Transverse colon (tissue), 4 donors: ENCODE measurements around the gene SHOC1. TPM values are rescaled to one million over a fixed set of nuclear protein-coding genes. Genes with fewer than 3 reads are reported as not detected.
"Not testable (repeated sequence)": the region's sequence is repeated elsewhere in the genome, so short reads cannot be mapped to it uniquely, and the experiment has no call there.

Source experiments
- DNase-seq: peaks from one replicate; pipeline ENCODE4 v3.0.0-alpha.2; 2019
- H3K27ac ChIP-seq, 4 donors: fragments of 200-600 bp; sonication (generic); 2 replicates each; pipeline ENCODE4 v1.5.1; 2016 to 2018; ENCODE audit warnings: inconsistent platforms in 4 of 4
- H3K27me3 ChIP-seq: fragments of 200-600 bp; sonication (generic); 2 replicates; pipeline ENCODE4 v1.5.1; 2017; ENCODE audit warnings: inconsistent platforms
- H3K36me3 ChIP-seq, 4 donors: fragments of 200-600 bp; sonication (generic); 2 replicates each; pipeline ENCODE4 v1.5.1; 2017 to 2019; ENCODE audit warnings: inconsistent platforms in 4 of 4
- H3K4me1 ChIP-seq, 4 donors: fragments of 200-600 bp; sonication (generic); 2 replicates each; pipeline ENCODE4 v1.5.1; 2017 to 2020; ENCODE audit warnings: inconsistent platforms in 4 of 4
- H3K4me3 ChIP-seq, 4 donors: fragments of 200-600 bp; sonication (generic); 1 replicate in 1 of 4; 2 replicates in 3 of 4; pipeline versions ENCODE4 v1.5.1 to v1.6.1; 2017 to 2019; ENCODE audit warnings: inconsistent platforms in 4 of 4
- H3K9me3 ChIP-seq, 2 donors: fragments of 200-600 bp; sonication (generic); 2 replicates each; pipeline ENCODE4 v1.5.1; 2017 to 2019; ENCODE audit warnings: inconsistent platforms in 2 of 2
- EP300 ChIP-seq: sonication (generic); formaldehyde crosslinking; IDR thresholded peaks from one replicate; pipeline ENCODE4 v1.6.1; 2017; ENCODE audit warnings: antibody characterized with exemption, low read depth
- POLR2A ChIP-seq: fragments of 450-650 bp; IDR thresholded peaks from one replicate; pipeline ENCODE4 v1.6.1; 2016; ENCODE audit warnings: antibody characterized with exemption, mild to moderate bottlenecking, moderate library complexity
- POLR2AphosphoS5 ChIP-seq, 3 donors: sonication (generic); formaldehyde crosslinking; IDR thresholded peaks; one replicate each; pipeline ENCODE4 v1.6.1; 2016; ENCODE audit warnings: antibody characterized with exemption in 3 of 3
- WGBS, 2 donors: methylation state at CpG; one replicate each; pipeline ENCODE4 v1.1.5; 2018; ENCODE audit warnings: low coverage in 1 of 2; 5-methylcytosine and 5-hydroxymethylcytosine counted together
- in situ Hi-C, 4 donors: fragments of 200-750 bp; cut with MboI; loops; one replicate each; pipeline versions ENCODE4 v1.15.0 to v1.15.1; 2017; ENCODE audit warnings: low sequenced_read_pairs in 3 of 4, low pct_ligation_motif_present in 1 of 4, low pct_unique_long_range_greater_than_20kb in 1 of 4
- intact Hi-C: fragments of 100-400 bp; cut with DNase I; formaldehyde crosslinking; loops from one replicate; pipeline ENCODE4 v1.15.1; 2023; ENCODE audit warnings: low total_unique reads
- total RNA-seq, 4 donors: library from RNA; depleted of rRNA; stranded (reverse); fragments of >200 nt; gene quantifications; one replicate each; pipeline ENCODE4 v1.1.0, GENCODE V29; 2016
- TF ChIP-seq, protein P1 (sequence below), 5 experiments: fragments of 200-600 bp in 3 of 5; fragments of 450-650 bp in 2 of 5; sonication (generic) in 3 of 5; IDR thresholded peaks; 1 replicate in 2 of 5; 2 replicates in 3 of 5; pipeline ENCODE4 v1.5.1; 2016 to 2017; ENCODE audit warnings: antibody characterized with exemption in 5 of 5, inconsistent platforms in 3 of 5, mild to moderate bottlenecking in 2 of 5, moderate library complexity in 1 of 5

SHOC1 gene
- total RNA-seq, 4 donors from 2014 or later = not detected

DNA sequence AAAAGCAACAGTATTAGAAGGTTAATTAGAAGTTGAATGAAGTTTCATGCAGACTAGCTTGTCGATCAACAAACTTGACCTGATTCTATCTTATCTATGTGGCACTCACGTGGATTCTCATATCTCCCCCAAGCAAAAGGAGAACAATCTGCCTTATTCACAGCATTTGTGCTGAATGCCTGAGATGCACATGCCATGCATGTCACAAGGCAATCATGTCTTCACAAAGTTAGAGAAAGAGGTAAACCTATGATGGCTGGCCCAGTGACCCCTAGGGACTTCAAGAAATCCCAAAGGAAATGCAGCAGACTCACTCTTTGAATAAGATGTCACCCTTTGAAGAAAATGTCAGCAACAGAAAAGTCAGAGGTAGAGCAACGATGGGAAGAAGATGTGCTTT, 17.6 kb upstream of the SHOC1 start:
- in situ Hi-C loops = no loop called here
- H3K27ac ChIP-seq = no peak overlapping the region

DNA sequence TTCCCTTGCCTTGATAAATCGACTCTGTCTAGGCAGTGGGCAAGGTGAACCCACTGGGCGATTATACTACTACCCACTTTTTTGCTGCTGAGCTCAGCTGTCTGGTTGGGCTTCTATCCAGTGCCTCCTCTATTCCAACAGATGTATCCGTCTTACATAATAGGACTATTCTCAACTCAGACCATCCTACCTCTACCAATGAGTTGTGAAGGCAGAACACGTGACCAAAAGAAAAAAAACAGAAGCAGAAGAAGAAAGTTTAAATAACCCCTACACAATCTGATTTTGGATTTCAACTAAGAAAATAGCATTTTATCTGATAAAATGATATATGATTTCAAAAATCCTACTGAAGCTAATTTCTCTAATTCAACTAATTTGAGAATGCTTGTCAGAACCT, 16.2 kb upstream of the SHOC1 start:
- DNase-seq = no peak
- WGBS, 2 donors = 88 to 95% methylated on average over 4 of the region's 4 CpGs
- no peaks in the 10 kb centered on the region for H3K9me3 ChIP-seq
- TF ChIP-seq POLR2A (no peak), POLR2AphosphoS5 (IDR thresholded peaks at IDR 0.05) (no peak), EP300 (no peak)
- TF ChIP-seq, protein P1, sequence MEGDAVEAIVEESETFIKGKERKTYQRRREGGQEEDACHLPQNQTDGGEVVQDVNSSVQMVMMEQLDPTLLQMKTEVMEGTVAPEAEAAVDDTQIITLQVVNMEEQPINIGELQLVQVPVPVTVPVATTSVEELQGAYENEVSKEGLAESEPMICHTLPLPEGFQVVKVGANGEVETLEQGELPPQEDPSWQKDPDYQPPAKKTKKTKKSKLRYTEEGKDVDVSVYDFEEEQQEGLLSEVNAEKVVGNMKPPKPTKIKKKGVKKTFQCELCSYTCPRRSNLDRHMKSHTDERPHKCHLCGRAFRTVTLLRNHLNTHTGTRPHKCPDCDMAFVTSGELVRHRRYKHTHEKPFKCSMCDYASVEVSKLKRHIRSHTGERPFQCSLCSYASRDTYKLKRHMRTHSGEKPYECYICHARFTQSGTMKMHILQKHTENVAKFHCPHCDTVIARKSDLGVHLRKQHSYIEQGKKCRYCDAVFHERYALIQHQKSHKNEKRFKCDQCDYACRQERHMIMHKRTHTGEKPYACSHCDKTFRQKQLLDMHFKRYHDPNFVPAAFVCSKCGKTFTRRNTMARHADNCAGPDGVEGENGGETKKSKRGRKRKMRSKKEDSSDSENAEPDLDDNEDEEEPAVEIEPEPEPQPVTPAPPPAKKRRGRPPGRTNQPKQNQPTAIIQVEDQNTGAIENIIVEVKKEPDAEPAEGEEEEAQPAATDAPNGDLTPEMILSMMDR (IDR thresholded peaks at IDR 0.05) = no peak
- no peaks in the 10 kb centered on the region for H3K4me1 ChIP-seq
- H3K4me3 ChIP-seq = no peak overlapping the region
- intact Hi-C loops = no loop called here
- in situ Hi-C loops = no loop called here
- no peaks in the 10 kb centered on the region for H3K36me3 ChIP-seq
- no peak overlapping the region for H3K27ac ChIP-seq
- H3K27me3 ChIP-seq = no peaks in the 10 kb centered on the region

More for the DNA sequence above, 17.6 kb upstream of the SHOC1 start:
- WGBS, 2 donors = 89% methylated on average over 1 to 3 of the region's 3 CpGs
- TF ChIP-seq POLR2AphosphoS5 (IDR thresholded peaks at IDR 0.05) (no peak), POLR2A (no peak), EP300 (no peak)
- TF ChIP-seq, protein P1 (IDR thresholded peaks at IDR 0.05) = no peak
- Histone ChIP-seq H3K9me3 (no peaks in the 10 kb centered on the region), H3K4me3 (no peak overlapping the region), H3K4me1 (no peaks in the 10 kb centered on the region), H3K27me3 (no peaks in the 10 kb centered on the region), H3K36me3 (no peaks in the 10 kb centered on the region)
- DNase-seq = no peak
- intact Hi-C loops = no loop called here

DNA sequence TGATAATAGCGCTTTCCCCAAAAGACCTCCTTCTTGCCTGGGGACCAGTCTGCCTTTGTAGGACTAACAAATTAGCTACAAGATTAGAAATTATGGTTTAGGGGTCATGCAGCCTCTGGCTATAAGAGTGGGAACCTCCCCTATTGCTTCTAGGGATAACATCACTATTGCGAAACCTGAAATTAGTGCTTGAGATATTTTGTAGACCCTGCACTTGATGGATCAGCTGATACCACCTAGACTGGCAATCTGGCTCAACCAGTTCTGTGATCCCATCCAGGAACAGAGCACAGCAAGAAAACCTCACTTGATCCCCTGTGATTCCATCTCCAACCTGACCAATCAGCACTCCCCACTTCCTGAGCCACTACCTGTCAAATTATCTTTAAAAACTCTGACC, 15.7 kb upstream of the SHOC1 start:
- DNase-seq, H3K36me3 ChIP-seq, H3K27me3 ChIP-seq, in situ Hi-C loops, H3K27ac ChIP-seq, H3K4me3 ChIP-seq, H3K4me1 ChIP-seq, H3K9me3 ChIP-seq, intact Hi-C loops: not testable (repeated sequence)
- 96 to 100% methylated on average over 1 to 2 of the region's 2 CpGs for WGBS, 2 donors

DNA sequence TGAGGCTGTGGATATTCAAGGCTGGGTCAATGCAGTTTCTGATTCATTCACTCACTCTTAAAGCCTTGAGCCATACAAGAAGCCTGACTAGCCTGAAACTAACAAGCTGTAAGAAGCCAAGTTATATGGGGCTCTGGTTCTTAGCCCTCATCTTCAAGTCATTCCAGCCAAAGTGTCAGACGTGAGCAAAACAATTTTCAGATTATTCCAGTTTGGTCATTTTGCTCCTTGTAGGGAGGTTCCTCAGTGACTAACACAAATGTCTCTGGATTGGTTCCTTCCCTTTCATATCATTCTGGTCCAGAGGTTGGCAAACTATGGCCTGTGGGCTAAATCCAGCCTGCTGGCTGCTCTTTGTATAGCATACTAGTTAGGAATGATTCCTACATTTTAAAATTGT, 12.5 kb upstream of the SHOC1 start:
- Histone ChIP-seq H3K9me3 (no peaks in the 10 kb centered on the region), H3K36me3 (no peaks in the 10 kb centered on the region), H3K4me3 (no peak overlapping the region), H3K4me1 (no peaks in the 10 kb centered on the region), H3K27ac (no peak overlapping the region), H3K27me3 (no peaks in the 10 kb centered on the region)
- no peak for DNase-seq
- intact Hi-C loops (no loop called here), in situ Hi-C loops (no loop called here)
- WGBS, 2 donors = 80 to 100% methylated on average over 1 of the region's 1 CpG
- TF ChIP-seq POLR2AphosphoS5 (IDR thresholded peaks at IDR 0.05) (no peak), EP300 (no peak), POLR2A (no peak)
- TF ChIP-seq, protein P1 (IDR thresholded peaks at IDR 0.05) = no peak

DNA sequence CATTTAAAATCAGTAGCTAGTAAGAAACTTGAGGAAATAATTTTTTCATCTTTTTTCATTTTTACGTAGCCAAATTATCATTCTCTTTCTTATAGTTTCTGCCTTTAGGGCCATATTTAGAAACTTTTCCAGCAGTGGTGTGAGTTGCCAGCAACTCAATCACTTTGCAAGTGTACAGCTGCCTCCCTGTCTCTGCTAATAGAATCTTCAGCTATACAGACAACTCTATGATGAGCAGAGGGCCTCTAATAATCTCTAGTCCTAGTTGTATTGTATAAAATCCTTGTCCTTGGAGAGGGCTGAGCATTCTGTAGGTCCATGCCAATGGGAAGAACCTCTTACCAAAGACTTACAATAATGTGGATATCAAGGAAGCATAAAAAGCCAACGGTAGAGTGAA, 11.5 kb upstream of the SHOC1 start:
- Histone ChIP-seq H3K4me3 (no peak overlapping the region), H3K36me3 (no peaks in the 10 kb centered on the region), H3K27me3 (no peaks in the 10 kb centered on the region), H3K4me1 (no peaks in the 10 kb centered on the region), H3K9me3 (no peaks in the 10 kb centered on the region), H3K27ac (no peak overlapping the region)
- in situ Hi-C loops (no loop called here), intact Hi-C loops (no loop called here)
- 95 to 97% methylated on average over 2 of the region's 2 CpGs for WGBS, 2 donors
- TF ChIP-seq EP300 = no peak
- TF ChIP-seq, protein P1 (IDR thresholded peaks at IDR 0.05) = no peak
- no peak for DNase-seq
